ELF-1 (cell line): ENCODE measurements around the gene PTPRN2.

Experiments
- DNase-seq: peaks from one replicate; pipeline ENCODE4 v3.0.0-alpha.2; 2016; ENCODE audit warnings: low read depth, low spot score

PTPRN2 gene

GRCh38 chr7:158270106-158270775 is 317.4 kb downstream of the PTPRN2 start:
- no peak for DNase-seq

- DNase-seq = no peak
Measured at GRCh38 chr7:158268816-158269535, 318.6 kb downstream of the PTPRN2 start.

DNA sequence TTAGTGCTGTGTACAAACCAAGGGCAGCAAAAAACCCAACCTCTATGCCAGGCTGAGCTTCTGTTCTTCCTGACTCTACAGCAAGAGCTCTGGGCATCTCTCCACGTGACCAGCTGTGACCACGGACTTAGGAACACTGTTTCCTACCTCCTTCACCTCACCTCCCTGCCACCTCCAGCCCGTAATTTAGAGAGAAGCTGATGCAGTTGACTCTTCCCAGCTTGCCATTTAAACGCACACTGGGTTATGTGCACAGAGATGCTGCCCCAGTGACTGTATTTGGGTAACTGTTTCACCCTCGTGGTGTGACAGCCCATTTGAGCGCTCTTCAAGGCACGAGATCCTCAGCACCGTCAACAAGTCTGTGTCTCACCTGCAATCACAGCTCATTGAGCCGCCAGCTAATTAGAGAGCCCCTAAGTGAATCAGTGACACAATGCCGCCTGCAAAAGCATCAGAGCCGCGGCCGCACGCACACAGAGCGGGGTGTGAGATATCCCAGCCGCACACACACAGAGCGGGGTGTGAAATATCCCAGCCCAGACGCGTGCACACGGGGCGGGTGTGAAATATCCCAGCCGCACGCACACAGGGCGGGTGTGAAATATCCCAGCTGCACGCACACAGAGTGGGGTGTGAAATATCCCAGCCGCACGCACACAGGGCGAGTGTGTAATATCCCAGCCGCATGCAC is 319.7 kb downstream of the PTPRN2 start:
- DNase-seq = no peak

DNA sequence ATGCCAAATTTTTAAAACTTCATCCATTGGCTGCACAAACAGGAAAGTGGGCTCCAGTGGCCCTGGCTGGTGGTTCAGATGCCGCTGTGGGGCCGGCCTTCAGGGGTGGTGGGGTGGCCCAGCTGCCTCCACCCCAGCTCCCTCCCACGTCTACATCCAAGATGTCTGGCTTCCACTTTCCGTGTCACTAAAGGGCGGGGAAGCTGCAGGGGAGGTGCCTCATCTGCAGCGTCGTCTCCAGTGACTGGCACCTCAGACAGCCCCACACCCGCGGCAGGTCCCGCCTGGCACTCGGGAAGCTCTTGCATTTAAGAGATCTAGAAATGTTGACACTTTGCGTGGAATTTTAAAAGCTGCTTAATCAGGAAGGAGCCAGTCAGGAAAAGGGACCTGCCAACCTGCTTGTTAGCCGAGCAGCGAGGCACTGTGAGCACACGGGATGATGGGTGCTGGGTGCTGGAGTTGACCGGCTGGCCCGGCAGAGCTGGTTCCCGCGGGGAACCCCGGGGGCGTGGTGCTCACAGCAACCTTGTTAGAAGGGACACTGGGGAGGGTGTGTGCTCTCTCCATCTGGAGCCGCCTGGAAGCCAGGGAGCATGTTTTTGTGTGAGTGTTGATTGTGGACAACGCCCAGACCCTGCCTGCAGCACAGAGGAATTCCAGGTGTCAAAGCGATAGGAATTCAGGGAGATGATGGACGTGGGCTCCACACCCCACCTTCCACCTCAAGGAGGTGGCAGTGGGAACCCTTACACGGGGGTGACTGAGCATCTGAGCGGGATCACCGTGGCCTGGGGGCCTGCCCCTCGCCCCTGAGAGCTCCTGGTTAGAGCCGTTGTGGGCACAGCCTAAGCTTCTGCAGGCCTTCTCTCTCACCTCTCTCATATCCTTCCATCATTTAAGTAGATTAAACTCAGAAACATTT is 320.5 kb downstream of the PTPRN2 start:
- peak; percentile 28 for DNase-seq

GRCh38 chr7:158266426-158266816 is 321.2 kb downstream of the PTPRN2 start:
- no peak for DNase-seq

DNA sequence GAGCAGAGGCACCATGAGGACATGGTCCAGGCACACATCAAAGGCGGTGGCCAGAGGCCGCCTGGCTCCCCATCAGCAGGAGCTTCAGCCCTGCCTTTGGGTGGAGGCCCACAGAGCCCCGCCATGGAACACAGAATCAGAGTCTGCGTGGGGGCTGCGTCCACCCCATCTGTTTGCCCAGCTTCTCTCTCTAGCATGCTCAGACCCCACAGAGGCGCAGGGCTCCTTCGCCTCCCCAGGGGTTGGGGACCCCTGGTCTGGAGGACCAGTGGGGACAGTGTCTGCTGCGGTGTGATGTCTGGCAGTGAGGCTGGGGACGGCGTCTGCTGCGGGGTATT is 321.9 kb downstream of the PTPRN2 start:
- DNase-seq = no peak

GRCh38 chr7:158264881-158265742 is 322.5 kb downstream of the PTPRN2 start:
- DNase-seq = no peak

DNA sequence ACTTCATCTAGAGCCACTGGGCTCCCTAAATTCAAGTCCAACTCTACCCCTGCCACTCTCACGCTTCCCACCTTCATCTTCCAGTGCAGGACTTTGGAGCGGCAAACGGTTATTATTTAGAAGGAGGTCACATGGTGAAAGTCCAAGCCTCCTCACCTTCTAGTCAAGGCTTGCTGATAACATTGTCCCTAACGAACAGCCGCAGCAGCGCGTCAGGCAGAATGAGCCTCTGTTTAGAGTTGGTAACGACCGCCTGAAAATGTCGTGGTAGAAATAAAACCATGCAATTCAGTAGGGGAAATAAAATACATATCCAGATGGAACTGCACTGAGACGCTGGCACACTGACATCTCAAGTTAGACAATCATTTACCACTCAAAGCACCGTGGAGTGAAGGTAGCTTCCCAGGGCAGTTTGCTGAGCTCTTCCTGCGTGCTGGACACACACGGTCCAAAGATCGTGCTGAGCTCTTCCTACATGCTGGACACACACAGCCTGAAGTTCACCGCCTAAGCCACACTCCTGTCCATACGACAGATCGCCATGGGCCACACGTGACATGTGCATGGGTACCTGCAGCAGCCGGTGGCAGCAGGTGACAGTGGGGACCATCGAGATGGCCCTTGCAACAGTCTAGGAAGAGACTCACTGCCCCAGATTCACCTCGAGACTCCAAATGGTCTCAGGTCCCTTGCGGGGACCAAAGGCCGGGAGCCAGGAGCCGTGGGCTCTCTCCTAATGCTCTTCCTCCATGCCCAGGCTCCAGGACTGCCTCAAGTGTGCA is 323.5 kb downstream of the PTPRN2 start:
- DNase-seq = no peak

DNA sequence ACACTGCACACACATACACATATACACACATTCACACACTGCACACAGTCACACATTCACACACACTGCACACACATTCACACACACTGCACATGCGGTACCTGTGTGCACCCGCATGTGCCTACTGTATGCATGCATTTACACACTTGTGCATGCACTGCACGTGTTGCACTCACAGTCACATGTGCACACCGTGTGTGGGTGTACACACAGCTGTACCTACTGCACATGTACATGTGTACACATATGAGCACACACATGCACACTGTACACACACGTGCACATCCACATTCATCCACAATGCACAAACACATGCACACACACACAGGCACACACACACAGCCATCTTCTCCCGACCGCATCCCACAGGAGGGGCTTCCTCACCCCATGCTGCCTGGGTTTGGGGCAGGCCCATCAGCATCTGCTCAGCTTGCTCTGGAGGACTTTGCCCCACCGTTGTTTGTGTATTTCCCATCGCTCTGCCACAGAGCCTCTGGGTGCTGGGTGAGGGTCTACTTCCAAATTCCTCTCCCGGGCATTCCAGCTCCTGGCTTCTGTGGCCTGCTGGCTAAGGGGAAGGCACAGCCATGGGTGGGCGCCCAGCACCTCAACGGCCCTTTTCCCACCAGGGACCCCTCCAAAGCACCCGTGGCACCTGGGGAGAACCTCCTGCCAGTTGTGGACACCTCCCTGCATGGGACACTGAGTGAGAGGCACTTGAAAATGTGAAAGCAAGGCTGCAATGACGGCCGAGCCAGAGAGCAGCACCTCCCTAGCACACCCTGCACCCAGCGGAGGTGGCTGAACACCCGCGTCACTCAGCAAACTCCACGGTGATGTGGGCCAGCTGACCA is 324.3 kb downstream of the PTPRN2 start:
- DNase-seq = no peak

- DNase-seq = no peak
Measured at GRCh38 chr7:158262284-158263109, 325.1 kb downstream of the PTPRN2 start.

GRCh38 chr7:158261362-158262235 is 326.0 kb downstream of the PTPRN2 start:
- no peak for DNase-seq

DNA sequence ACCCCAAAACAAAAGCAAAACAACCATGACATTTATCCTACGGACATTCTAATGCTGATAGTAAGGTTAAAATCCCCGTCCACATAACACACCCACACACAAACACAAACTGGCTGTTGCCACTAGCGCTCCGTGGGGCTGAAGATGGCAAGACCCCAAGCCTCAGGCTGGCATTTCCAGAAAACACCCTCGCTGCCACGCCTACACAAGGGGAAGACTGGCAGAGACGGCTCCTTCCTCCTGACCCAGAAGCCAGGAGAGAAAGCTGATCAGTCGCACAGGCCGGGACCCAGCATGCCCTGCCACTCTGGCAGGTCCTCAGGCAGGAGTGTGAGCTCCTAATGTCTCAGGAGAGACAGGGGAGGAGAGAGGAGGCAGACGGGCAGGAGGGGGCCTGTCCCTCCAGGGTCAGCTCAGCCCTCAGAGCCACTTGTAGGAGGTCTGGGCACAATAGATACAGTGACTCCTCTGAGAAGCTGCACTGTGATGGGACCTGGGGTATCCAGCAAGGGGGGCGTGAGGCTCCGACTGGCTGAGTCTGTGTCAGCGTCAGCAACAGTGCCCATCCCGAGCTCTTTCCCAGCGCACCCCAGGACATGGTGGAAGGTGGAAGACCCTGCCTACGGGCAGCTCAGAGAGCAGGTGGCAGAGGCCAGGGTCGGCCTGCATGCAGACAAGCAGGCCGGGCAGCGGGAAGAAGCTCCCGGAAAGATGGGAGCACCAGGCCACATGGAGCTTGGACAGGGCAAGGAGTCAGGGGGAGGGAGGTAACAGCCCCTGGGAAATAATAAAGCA is 326.9 kb downstream of the PTPRN2 start:
- peak; percentile 44 for DNase-seq

GRCh38 chr7:158259671-158260418 is 327.8 kb downstream of the PTPRN2 start:
- peak; percentile 43 for DNase-seq

- DNase-seq = no peak
Measured at GRCh38 chr7:158259141-158259540, 328.5 kb downstream of the PTPRN2 start.

DNA sequence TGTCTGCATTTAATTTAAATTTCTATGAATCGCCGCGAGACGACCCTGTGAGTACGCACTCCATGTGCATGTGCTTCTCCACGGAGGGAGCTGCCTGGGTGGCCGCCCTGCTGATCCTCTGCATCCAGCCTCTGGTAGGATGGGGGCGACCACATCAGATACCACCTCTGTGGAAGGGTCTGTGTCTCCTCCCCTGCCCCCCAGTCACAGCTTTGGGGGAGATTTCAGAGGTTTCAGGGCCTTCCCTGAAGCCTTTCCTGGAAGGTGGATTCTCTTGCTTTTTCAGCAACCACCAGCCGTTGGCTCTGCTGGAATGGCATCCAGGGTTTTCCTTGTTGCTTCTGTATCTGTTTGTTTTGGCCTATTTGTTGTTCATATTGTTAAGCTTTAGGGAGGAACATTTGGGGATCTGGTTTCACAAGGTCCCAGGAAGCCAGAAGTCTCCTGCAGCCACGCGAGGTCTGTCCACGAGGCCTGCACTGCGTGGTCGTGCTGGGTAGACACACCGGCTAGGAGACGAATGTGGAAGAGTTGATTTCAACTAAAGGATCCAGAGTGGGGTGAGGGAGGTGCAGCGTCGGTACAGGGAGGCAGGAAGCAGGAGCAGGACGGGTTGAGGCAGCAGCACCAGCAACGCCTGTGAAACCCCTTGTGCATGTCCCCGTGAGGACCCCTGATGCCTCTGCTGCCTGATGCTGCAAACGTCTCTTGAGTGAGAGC is 329.1 kb downstream of the PTPRN2 start:
- no peak for DNase-seq
